GM12874 (cell line): Measurements from ENCODE around the gene ITPR1.

ENCODE experiments used
- CTCF ChIP-seq: IDR thresholded peaks from 2 replicates; pipeline ENCODE4 v1.5.1; 2011; ENCODE audit warnings: low read depth, mild to moderate bottlenecking, control low read depth, low read length, moderate library complexity; ENCODE audit not compliant: insufficient read depth

ITPR1 gene

DNA sequence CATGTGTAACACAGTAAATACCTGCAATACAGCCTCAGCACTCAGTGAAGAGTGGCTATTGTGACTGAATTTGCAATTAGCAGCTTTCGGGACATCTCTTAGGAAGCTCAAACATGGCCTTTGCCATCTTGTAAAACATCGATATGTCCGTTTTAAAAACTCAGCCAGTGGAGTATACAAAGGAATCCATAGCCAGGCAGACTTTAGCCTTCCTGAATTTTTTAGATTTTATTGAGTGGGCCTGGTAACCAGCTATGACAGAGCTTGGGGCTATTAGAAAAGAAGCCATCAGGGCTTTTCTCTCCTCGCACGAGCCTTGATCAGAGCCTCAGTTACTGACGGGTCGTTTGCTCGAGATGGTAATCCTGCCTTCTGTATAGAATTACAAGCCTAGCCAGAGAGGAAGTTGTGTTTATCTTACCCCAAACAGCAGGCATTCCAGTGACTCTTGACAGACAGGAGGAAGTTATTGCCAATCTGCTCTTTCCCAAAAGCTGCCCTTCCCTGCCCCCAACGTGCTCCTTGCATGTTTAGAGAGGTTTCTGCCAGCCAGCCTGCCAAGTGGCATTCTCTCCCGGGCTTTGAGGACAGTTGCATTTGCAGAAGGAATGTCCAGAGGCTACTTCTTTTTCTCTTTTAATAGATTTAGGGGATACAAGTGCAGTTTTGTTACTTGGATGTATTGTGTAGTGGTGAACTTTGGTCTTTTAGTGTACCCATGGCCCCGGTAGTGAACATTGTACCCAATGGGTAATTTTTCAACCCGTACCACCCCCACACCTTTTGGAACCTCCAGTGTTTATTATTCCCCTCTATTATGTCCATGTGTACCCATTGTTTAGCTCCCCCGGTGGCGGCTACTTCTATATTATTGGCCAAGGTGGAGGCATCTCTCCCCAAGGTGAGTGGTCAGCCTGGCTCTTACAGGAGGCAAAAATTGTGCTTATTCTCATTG, 40.6 kb downstream of the ITPR1 start:
- no peak for TF ChIP-seq CTCF

- no peak for TF ChIP-seq CTCF
Observed at GRCh38 chr3:4534906-4535305, 41.8 kb downstream of the ITPR1 start.

DNA sequence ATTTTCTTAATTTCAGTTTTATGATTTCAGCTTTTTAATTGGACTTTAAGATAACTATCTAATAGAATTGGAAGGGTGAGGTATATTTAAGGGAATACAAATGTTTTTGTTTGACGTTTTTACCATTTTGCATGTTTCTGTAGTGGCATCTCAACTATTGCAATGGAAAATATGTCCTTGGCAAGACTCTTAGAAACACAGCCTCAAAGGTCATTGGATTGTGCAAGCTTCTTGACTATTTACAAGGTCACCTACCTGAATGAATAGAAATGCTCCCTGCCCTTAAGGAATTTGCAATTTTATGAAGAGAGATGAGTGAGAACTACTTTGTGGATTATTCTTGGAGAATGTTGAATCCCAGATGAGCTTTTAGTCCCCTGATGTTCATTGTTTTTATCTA, 43.1 kb downstream of the ITPR1 start:
- no peak for TF ChIP-seq CTCF

GRCh38 chr3:4540267-4540666, 47.1 kb downstream of the ITPR1 start:
- no peak for TF ChIP-seq CTCF

- TF ChIP-seq CTCF: no peak
Observed at GRCh38 chr3:4543110-4543509, 50.0 kb downstream of the ITPR1 start.

DNA sequence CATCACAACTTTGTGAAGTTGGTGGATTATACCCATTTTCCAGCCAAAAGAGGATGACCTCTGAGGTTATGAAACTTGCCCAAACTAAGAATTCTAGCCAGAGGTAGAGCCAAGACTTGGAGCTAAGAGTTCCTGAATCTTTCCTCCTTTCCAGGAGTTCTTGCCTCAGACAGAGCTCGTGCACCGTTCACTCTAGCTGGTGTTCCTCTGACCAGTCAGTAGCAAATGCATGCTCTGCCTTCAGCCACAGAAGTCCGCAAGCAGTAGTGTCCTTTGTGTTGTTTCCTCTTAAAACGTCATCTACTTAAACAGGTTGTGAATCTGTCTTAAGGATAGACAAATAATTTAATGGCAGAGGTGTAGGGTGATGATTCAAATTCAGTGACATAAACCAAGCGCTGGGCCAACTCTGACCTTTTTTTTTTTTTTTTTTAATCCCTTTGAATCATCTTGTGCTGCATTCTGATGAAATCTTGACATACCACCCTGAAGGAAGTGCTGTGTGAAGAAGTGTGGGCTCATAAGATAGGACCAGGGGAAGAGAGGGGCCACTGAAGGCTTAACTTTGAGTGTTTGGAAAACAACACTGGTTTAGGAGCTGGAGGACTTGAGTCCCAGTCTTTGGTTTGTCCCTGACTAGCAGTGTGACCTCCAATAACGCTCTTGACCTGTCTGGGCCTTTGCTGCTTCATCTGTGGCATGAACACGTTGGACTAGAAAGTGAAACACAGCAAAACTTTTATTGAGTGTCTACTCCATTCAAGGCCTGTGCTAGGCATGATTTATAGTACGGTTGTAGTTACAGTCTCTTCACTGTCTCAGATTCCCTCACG, 53.4 kb downstream of the ITPR1 start:
- TF ChIP-seq CTCF: no peak

DNA sequence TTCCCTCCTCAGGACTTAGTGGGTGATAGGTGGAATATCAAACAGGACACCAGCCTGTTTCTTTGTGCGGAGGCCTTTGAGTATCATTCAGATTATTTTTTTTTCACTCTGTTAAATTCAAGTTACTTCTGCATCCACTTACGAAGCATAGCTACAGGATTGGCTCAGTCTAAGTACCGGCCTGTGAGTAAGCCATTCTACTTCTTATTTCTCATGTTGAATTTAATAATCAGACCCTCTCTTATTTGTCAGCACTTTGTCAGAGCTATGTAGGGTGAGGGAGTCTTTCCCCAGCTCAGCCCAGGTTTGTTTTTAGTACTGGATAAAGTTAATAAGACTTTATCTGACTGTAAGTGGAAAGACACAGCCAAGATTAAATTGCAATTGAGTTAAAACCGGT, 54.7 kb downstream of the ITPR1 start:
- no peak for TF ChIP-seq CTCF
